SK-N-MC (cell line): Measurements from ENCODE around the gene SMG6.

ENCODE experiments used
- EZH2 ChIP-seq: fragments of 200-600 bp; sonication (generic); IDR thresholded peaks from one replicate; pipeline ENCODE4 v1.6.1; 2017; ENCODE audit warnings: antibody characterized with exemption
- FOXP2 ChIP-seq: optimal IDR thresholded peaks from 2 replicates; pipeline ENCODE3; 2011; ENCODE audit warnings: mild to moderate bottlenecking, moderate library complexity; ENCODE audit not compliant: insufficient read depth; ENCODE audit errors: extremely low read length, control extremely low read depth
- POLR2AphosphoS5 ChIP-seq: IDR thresholded peaks from 2 replicates; pipeline ENCODE4 v1.6.1; 2012; ENCODE audit warnings: mild to moderate bottlenecking, low read depth, low read length, borderline replicate concordance

- TF ChIP-seq EZH2 (no peak), POLR2AphosphoS5 (no peak), FOXP2 (no peak)
Observed at GRCh38 chr17:2230877-2231276, 72.7 kb downstream of the SMG6 start.
